OCI-LY7 (cell line): ENCODE data around the gene XKRX.

Experiments
- CTCF ChIP-seq: fragments of 200-600 bp; sonication (generic); conservative IDR thresholded peaks from 2 replicates; pipeline ENCODE4 v1.5.1; 2014; ENCODE audit warnings: mild to moderate bottlenecking, antibody characterized with exemption, low read length, moderate library complexity, mixed read lengths
- EZH2phosphoT487 ChIP-seq: fragments of 200-600 bp; sonication (generic); IDR thresholded peaks from 2 replicates; pipeline ENCODE4 v1.6.1; 2018; ENCODE audit warnings: low read depth, borderline replicate concordance, mild to moderate bottlenecking, mixed run types, antibody characterized with exemption, low read length, moderate library complexity, mixed read lengths

- TF ChIP-seq CTCF (no peak), EZH2phosphoT487 (no peak)
Measured at GRCh38 chrX:100868273-100868672, 60.4 kb downstream of the XKRX start.
